Ectodermal cell (in vitro differentiated cells): Measurements from ENCODE around the gene ZNF341.

Experiments
- H3K27ac ChIP-seq: 2 replicates; pipeline ENCODE4 v1.7.0; 2013; ENCODE audit warnings: mild to moderate bottlenecking, low read depth, low read length; ENCODE audit not compliant: insufficient read depth, poor library complexity, severe bottlenecking
- H3K27me3 ChIP-seq: 2 replicates; pipeline ENCODE4 v1.7.0; 2013; ENCODE audit warnings: mild to moderate bottlenecking, low read length; ENCODE audit not compliant: insufficient read depth, control insufficient read depth, poor library complexity, severe bottlenecking
- H3K36me3 ChIP-seq: one replicate; pipeline ENCODE4 v1.7.0; 2013; ENCODE audit warnings: low read length; ENCODE audit not compliant: control insufficient read depth, insufficient read depth
- H3K4me1 ChIP-seq: one replicate; pipeline ENCODE4 v1.7.0; 2013; ENCODE audit warnings: low read length; ENCODE audit not compliant: control insufficient read depth, insufficient read depth
- H3K4me3 ChIP-seq: 2 replicates; pipeline ENCODE4 v1.7.0; 2013; ENCODE audit warnings: low read depth, low read length, control low read depth; ENCODE audit not compliant: insufficient read depth
- H3K9me3 ChIP-seq: 2 replicates; pipeline ENCODE4 v1.7.0; 2013; ENCODE audit warnings: mild to moderate bottlenecking, low read length, moderate library complexity; ENCODE audit not compliant: control insufficient read depth
- WGBS, 2 experiments: methylation state at CpG; one replicate each; pipeline ENCODE4 v1.1.7; 2013; ENCODE audit warnings: missing lambda C conversion rate in 2 of 2; 5-methylcytosine and 5-hydroxymethylcytosine counted together

Gene ZNF341

DNA sequence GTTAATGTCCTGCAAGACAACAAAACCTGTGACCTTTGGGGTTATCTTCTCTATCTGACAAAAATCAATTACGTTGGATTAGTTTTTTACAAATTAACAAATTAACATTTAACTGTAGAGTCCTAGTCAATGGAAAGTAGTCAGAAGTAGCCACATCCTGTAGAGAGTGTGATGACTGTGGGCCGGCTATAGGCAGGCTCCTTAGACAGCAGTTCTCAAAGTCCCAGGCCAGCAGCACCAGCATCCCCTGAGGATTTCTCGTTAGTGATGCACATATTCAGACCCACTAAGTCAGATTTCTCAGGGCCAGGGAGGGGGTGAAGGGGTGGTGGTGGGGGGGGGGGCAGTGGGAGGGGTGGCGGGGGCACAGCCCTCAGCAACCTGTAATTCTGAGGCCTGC is 37.2 kb downstream of the ZNF341 start:
- H3K27ac ChIP-seq = no peak overlapping the region
- H3K9me3 ChIP-seq = no peaks in the 10 kb centered on the region
- H3K36me3 ChIP-seq = no peaks in the 10 kb centered on the region
- WGBS, 2 experiments = 88 to 95% methylated on average over 1 to 4 of the region's 4 CpGs
- no peaks in the 10 kb centered on the region for H3K27me3 ChIP-seq
- no peak overlapping the region for H3K4me3 ChIP-seq
- H3K4me1 ChIP-seq = no peaks in the 10 kb centered on the region

- Histone ChIP-seq H3K27me3 (no peaks in the 10 kb centered on the region), H3K9me3 (no peaks in the 10 kb centered on the region), H3K4me1 (no peaks in the 10 kb centered on the region), H3K27ac (no peak overlapping the region), H3K36me3 (no peaks in the 10 kb centered on the region), H3K4me3 (no peak overlapping the region)
- WGBS, 2 experiments = 94 to 95% methylated on average over 10 of the region's 10 CpGs
Measured at GRCh38 chr20:33770005-33770404, 38.2 kb downstream of the ZNF341 start.

- Histone ChIP-seq H3K4me3 (no peak overlapping the region), H3K27me3 (no peaks in the 10 kb centered on the region), H3K27ac (no peak overlapping the region), H3K36me3 (no peaks in the 10 kb centered on the region), H3K9me3 (no peaks in the 10 kb centered on the region), H3K4me1 (no peaks in the 10 kb centered on the region)
- WGBS, 2 experiments = 95 to 99% methylated on average over 5 of the region's 5 CpGs
Measured at GRCh38 chr20:33771938-33772337, 40.1 kb downstream of the ZNF341 start.

GRCh38 chr20:33772439-33772838 is 40.6 kb downstream of the ZNF341 start:
- Histone ChIP-seq H3K27me3 (no peaks in the 10 kb centered on the region), H3K36me3 (no peaks in the 10 kb centered on the region), H3K4me1 (no peaks in the 10 kb centered on the region), H3K9me3 (no peaks in the 10 kb centered on the region), H3K4me3 (no peak overlapping the region), H3K27ac (no peak overlapping the region)
- 92 to 94% methylated on average over 3 of the region's 3 CpGs for WGBS, 2 experiments

GRCh38 chr20:33773412-33774089 is 41.8 kb downstream of the ZNF341 start:
- Histone ChIP-seq H3K27ac (no peak overlapping the region), H3K27me3 (no peaks in the 10 kb centered on the region), H3K4me1 (no peaks in the 10 kb centered on the region), H3K36me3 (no peaks in the 10 kb centered on the region), H3K4me3 (no peak overlapping the region), H3K9me3 (no peaks in the 10 kb centered on the region)
- 90 to 97% methylated on average over 1 to 2 of the region's 2 CpGs for WGBS, 2 experiments

DNA sequence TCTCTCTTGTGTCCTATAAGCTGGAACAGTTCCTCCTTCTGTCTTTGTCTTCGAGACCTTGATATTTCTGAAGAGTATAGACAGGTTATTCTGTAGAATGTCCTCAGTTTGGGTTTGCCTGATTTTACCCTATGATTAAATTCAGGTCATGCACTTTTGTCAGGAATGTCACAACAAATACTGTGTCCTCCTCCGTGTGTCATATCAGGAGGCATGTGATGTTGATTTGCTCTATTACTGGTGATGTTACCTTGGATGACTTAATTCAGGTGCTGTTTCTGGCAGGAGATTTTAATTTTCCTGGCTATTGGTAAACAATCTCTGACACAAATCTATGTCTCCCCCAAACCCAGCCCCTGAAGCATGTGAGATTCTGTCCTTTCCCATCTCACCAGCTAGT is 46.0 kb downstream of the ZNF341 start:
- Histone ChIP-seq H3K9me3 (no peaks in the 10 kb centered on the region), H3K27ac (no peak overlapping the region), H3K4me3 (no peak overlapping the region), H3K36me3 (no peaks in the 10 kb centered on the region), H3K4me1 (no peaks in the 10 kb centered on the region), H3K27me3 (no peaks in the 10 kb centered on the region)
- 88 to 95% methylated on average over 2 of the region's 2 CpGs for WGBS, 2 experiments

GRCh38 chr20:33781133-33781532 is 49.3 kb downstream of the ZNF341 start:
- 91 to 92% methylated on average over 4 of the region's 4 CpGs for WGBS, 2 experiments
- Histone ChIP-seq H3K9me3 (no peaks in the 10 kb centered on the region), H3K27me3 (no peaks in the 10 kb centered on the region), H3K4me3 (no peak overlapping the region), H3K4me1 (no peaks in the 10 kb centered on the region), H3K36me3 (no peaks in the 10 kb centered on the region), H3K27ac (no peak overlapping the region)

- Histone ChIP-seq H3K27me3 (no peaks in the 10 kb centered on the region), H3K4me3 (no peak overlapping the region), H3K27ac (no peak overlapping the region), H3K9me3 (no peaks in the 10 kb centered on the region), H3K36me3 (no peaks in the 10 kb centered on the region), H3K4me1 (no peaks in the 10 kb centered on the region)
- 94 to 96% methylated on average over 1 of the region's 1 CpG for WGBS, 2 experiments
Measured at GRCh38 chr20:33781945-33782344, 50.1 kb downstream of the ZNF341 start.

DNA sequence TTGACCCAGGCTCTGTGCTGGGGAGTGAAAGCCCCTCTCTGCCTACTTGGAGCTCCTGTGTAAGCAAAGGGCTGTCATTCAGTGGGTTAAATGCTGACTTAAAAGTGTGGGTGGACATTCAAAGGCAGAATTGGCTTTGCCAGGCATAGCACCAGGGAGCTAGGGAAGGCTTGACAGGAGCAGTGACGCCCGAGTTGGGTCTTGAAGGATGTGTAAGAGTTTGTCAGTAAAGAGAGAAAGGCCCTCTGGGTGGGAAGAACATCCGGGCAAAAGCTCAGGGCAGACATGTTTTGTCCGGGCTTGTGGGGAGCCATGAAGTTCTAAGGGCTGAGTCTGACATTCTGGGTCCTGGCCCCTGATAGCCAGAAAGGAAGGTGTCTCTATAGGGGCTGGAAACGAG is 51.5 kb downstream of the ZNF341 start:
- Histone ChIP-seq H3K27me3 (no peaks in the 10 kb centered on the region), H3K9me3 (no peaks in the 10 kb centered on the region), H3K4me3 (no peak overlapping the region), H3K4me1 (no peaks in the 10 kb centered on the region), H3K27ac (no peak overlapping the region), H3K36me3 (no peaks in the 10 kb centered on the region)
- WGBS, 2 experiments = 59 to 68% methylated on average over 5 of the region's 5 CpGs

DNA sequence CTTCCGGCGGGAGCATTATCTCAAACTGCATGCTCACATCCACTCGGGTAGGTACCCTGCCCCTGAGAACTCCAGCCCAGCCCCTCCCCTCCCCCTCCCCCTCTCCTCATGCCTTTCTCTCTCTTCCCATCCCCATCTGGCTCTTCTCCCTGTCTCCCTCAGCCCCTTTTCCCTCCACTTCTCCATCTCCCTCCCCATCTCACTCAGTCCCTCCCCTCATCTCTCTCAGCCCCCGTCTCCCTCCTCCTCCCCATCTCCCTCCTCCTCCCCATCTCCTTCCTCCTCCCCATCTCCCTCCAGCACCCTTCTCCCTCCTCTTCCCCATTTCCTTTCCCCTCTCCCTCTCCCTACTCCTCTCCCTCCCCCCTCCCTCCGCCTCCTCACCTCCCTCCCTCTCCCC is 52.0 kb downstream of the ZNF341 start:
- no peaks in the 10 kb centered on the region for H3K36me3 ChIP-seq
- no peaks in the 10 kb centered on the region for H3K9me3 ChIP-seq
- H3K4me3 ChIP-seq = no peak overlapping the region
- H3K27ac ChIP-seq = no peak overlapping the region
- WGBS, 2 experiments = 66 to 71% methylated on average over 4 of the region's 5 CpGs
- no peaks in the 10 kb centered on the region for H3K27me3 ChIP-seq
- H3K4me1 ChIP-seq = no peaks in the 10 kb centered on the region

DNA sequence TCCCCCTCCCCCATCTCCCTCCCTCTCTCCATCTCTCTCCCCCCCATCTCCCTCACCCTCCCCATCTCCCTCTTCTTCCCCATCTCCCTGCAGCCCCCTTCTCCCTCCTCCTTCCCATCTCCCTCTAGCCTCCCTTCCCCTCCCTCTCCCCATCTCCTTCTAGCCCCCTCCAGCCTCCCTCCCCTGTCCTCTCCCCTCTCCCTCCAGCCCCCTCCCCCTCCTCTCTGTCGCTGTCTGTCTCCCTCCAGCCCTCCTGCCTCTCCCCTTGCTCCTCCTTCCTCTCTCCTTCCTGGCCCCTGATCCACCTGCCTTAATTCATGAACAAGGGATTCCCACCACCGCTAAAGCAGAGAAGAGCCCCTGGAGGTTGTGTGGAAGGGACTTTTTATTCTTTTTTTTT is 52.4 kb downstream of the ZNF341 start:
- Histone ChIP-seq H3K27me3 (no peaks in the 10 kb centered on the region), H3K36me3 (no peaks in the 10 kb centered on the region), H3K9me3 (no peaks in the 10 kb centered on the region), H3K4me1 (no peaks in the 10 kb centered on the region), H3K4me3 (no peak overlapping the region), H3K27ac (no peak overlapping the region)
- 32 to 34% methylated on average over 2 of the region's 2 CpGs for WGBS, 2 experiments
